GM19240 (cell line): ENCODE results near the gene CTTNBP2NL.
"Not testable (repeated sequence)": the region's sequence is repeated elsewhere in the genome, so short reads cannot be mapped to it uniquely, and the experiment has no call there.

Experiments used
- DNase-seq: peaks from one replicate; pipeline ENCODE4 v3.0.0; 2011; ENCODE audit warnings: low spot score; ENCODE audit not compliant: insufficient read length

Gene CTTNBP2NL

GRCh38 chr1:112386024-112386723 is 9.8 kb upstream of the CTTNBP2NL start:
- DNase-seq = no peak

GRCh38 chr1:112386731-112387346 is 9.2 kb upstream of the CTTNBP2NL start:
- DNase-seq = no peak

GRCh38 chr1:112387807-112388206 is 8.2 kb upstream of the CTTNBP2NL start:
- no peak for DNase-seq

- no peak for DNase-seq
These were observed 7.6 kb upstream of the CTTNBP2NL start for GRCh38 chr1:112388436-112388835.

- DNase-seq = no peak
These were observed 6.3 kb upstream of the CTTNBP2NL start for GRCh38 chr1:112389689-112390088.

- not testable (repeated sequence) for DNase-seq
These were observed 5.7 kb upstream of the CTTNBP2NL start for GRCh38 chr1:112390335-112390734.

GRCh38 chr1:112390775-112391602 is 5.0 kb upstream of the CTTNBP2NL start:
- peak; percentile 70 for DNase-seq

DNA sequence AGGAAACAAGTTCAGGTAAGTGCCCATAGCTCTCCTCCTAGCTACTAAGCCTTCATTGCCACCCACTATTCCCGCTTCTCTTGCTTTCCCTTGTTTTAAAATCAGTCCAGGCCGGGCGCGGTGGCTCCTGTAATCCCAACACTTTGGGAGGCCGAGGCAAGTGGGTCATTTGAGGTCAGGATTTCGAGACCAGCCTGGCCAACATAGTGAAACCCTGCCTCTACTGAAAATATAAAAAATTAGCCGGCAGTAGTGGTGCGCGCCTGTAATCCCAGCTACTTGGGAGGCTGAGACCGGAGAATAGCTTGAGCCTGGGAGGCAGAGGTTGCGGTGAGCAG is 4.4 kb upstream of the CTTNBP2NL start:
- DNase-seq = no peak

DNA sequence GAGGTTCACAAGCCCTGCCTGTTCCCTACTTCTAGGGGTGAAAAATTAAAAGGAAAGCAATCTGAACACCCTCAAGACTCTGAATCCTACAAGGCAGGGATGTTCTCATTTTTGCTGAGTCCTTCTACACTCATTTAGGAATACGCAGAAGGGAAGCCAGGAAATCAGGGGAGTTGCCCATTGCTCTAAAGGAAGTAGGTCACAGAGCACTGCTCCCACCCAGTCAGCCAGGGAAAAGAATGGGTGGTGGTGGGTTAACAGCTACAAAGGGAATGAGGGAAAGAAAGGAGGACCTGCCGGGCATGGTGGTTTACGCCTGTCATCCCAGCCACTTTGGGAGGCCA is 2.4 kb upstream of the CTTNBP2NL start:
- no peak for DNase-seq

GRCh38 chr1:112394743-112395062 is 1.3 kb upstream of the CTTNBP2NL start:
- DNase-seq = no peak

GRCh38 chr1:112395256-112395820 is 676 bp upstream of the CTTNBP2NL start:
- DNase-seq = no peak

GRCh38 chr1:112396653-112397471 is 848 bp downstream of the CTTNBP2NL start:
- no peak for DNase-seq

GRCh38 chr1:112397841-112398240 is 1.8 kb downstream of the CTTNBP2NL start:
- no peak for DNase-seq

DNA sequence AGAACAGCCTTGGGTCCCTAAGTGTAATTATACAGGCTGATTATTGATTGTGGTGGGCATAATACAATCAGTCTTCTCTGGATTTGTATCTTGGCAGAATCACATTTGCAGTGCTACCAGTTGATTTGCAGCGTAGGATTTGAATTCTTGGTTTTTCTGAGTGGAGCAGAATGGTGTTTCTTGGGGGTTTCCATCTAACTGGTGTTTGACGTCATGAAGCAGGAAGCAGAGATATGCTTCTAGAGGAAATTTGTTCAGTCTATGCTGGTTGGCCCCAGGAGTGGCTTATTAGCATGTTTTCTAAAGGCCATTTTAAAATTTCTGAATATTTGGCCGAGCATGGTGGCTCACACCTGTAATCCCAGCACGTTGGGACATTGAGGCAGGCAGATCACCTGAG is 3.4 kb downstream of the CTTNBP2NL start:
- no peak for DNase-seq

GRCh38 chr1:112400706-112401105 is 4.7 kb downstream of the CTTNBP2NL start:
- not testable (repeated sequence) for DNase-seq

- DNase-seq = no peak
These were observed 6.9 kb downstream of the CTTNBP2NL start for GRCh38 chr1:112402682-112403643.

GRCh38 chr1:112406771-112407170 is 10.8 kb downstream of the CTTNBP2NL start:
- no peak for DNase-seq

DNA sequence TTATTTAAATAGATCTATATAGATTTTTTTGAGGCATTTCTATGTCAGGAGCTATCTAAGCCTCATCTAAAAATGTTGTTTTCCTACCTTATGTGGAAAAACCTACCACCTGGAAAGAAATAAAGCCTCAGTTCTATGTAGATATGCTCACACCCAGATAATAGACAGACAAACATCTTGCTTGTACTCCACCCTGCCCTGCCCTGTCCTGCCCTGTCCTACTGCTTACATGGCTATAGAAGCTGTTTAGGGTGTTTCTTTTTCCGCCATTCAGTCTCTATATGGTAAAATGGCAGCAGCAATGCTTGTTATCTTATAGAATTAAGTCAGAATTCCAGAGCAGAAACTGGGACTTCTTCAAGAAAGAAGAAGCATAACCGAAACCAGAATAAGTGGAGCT is 13.4 kb downstream of the CTTNBP2NL start:
- DNase-seq = no peak

- no peak for DNase-seq
These were observed 14.7 kb downstream of the CTTNBP2NL start for GRCh38 chr1:112410673-112411072.

GRCh38 chr1:112417271-112417670 is 21.3 kb downstream of the CTTNBP2NL start:
- no peak for DNase-seq
